Raji (cell line): ENCODE data around the gene ARL5C.

Experiments used
- POLR2A ChIP-seq: IDR thresholded peaks from 2 replicates; pipeline ENCODE4 v1.6.1; 2011; ENCODE audit warnings: low read depth, low read length, control low read depth; ENCODE audit not compliant: insufficient read depth

The ARL5C gene

DNA sequence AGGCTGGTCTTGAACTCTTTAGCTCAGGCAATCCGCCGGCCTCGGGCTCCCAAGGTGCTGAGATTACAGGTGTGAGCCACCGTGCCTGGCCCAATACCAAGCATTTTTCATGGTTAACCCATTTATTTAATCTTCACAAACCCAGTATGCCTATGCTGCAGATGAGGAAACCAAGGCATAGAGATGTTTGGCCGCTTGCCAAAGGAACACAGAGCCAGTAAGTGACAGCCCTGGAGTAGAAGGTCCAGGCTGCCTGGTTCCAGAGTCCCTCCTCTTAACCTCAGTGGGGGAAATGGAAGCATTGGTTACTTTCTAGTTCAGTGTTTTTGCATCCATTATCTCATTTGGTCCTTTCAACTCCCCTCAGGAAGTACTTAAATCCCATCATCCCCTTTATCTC, 15.3 kb upstream of the ARL5C start:
- no peak for TF ChIP-seq POLR2A

DNA sequence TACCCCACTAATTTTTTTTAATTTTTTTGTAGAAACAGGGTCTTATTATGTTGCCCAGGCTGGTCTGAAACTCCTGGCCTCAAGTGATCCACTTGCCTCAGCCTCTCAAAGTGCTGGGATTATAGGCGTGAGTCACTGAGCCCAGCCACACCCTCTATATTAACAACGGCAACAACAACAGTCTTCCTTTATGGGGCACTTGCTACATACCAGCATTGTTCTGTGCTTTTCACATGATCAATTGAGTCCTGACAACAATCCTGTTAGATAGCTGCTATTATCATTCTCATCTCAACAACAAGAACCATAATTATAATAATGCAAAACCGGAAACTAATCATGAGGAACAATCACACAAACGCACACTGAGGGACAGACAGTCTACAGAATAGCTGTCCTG, 12.6 kb upstream of the ARL5C start:
- TF ChIP-seq POLR2A: no peak

- TF ChIP-seq POLR2A: no peak
Measured at GRCh38 chr17:39177256-39177655, 11.3 kb upstream of the ARL5C start.

GRCh38 chr17:39175695-39176093, 9.7 kb upstream of the ARL5C start:
- TF ChIP-seq POLR2A: no peak

DNA sequence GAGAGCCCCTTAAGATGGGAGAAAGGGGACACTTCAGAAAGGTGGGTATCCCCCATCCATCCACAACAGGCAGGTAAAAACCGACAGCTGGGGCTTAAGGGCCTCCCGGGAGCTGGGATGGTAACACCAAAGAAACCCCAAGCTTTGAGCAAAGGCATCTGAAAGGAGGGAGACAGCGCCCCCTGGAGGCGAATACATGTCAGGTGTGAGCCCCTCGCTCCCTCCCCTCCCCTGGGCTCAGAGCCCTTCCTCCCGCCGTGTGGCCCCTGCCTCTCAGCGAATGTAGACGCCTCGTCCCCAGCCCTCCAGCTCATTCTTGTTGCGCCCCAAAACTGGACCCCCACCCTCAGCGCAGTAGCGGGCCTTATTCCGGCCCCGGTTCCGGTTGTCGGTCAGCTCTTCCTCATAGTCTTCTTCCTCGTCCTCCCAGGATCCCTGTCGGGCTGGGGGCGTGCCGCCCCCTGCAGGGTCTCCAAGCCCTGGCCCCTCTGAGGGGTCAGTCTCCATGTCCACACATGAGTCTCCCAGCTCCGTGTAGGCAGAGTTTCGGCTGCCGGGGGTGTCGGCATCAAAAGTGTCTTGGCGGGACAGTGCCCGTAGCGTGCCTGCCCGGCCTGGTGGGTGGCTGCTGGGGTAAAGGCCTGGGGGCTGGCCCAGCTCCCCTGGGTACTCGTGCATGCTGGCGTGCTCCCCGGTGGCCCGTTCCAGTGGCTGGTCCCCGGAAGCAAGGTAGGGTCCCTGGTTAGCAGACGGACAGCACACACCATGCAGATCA, 9.1 kb upstream of the ARL5C start:
- no peak for TF ChIP-seq POLR2A

GRCh38 chr17:39173526-39174274, 7.7 kb upstream of the ARL5C start:
- TF ChIP-seq POLR2A: no peak

DNA sequence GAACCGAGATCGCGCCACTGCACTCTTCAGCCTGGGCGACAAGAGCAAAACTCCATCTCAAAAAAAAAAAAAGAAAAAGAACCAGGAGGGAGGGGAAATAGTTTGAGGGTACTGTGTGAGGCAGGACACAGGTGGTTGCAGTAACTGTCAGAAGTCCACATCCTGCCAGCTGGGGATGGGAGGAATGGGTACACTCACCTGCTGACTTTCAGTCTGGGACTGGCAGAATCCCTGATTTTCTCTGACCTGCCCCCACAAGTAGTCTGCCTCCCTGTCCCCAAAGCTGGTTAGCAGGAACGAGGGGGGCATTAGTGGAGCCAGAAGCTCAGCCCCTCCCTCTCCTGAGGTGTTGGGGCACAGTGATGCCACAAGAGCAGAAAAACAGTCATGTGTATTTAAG, 7.1 kb upstream of the ARL5C start:
- TF ChIP-seq POLR2A: no peak

GRCh38 chr17:39171933-39172332, 6.0 kb upstream of the ARL5C start:
- TF ChIP-seq POLR2A: no peak

- no peak for TF ChIP-seq POLR2A
Measured at GRCh38 chr17:39170558-39170957, 4.6 kb upstream of the ARL5C start.

DNA sequence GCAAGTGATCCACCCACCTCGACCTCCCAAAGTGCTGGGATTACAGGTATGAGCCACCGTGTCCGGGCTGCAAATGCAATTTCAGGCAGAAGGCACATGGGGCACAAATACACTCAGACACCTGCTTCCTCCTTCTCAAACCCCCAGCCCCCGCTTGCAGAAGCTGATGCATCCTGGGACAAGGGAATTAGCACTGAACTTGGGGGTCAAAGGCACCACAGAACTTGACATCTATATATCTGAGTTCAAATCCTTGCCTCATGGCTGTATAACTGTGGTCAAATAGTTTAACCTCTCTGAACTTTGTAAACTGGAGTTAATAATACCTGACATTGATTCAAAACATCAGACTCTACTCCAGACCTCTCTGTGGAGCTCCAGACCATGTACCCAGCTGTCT, 4.1 kb upstream of the ARL5C start:
- TF ChIP-seq POLR2A: no peak

- no peak for TF ChIP-seq POLR2A
Measured at GRCh38 chr17:39169518-39169917, 3.6 kb upstream of the ARL5C start.

- no peak for TF ChIP-seq POLR2A
Measured at GRCh38 chr17:39169101-39169500, 3.1 kb upstream of the ARL5C start.

DNA sequence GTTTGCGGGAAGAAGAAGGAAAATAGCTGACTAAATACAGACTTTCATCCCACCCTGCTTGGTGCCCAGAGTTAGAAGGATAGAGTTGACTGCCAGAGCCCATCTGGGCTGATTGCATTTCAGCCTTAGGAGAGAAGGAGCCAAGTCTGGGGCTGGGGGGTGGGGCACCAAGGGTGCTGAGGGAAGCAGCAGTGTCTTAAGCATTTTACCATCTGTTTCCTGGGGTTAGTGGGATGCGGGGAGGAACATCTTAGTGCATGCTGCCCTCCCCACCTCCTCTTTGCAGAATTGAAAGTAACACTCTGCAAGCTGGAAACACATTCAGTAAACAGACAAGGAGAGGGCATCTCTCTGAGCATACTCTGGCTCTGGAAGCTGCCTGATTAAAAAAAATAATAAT, 1.5 kb upstream of the ARL5C start:
- TF ChIP-seq POLR2A: no peak

DNA sequence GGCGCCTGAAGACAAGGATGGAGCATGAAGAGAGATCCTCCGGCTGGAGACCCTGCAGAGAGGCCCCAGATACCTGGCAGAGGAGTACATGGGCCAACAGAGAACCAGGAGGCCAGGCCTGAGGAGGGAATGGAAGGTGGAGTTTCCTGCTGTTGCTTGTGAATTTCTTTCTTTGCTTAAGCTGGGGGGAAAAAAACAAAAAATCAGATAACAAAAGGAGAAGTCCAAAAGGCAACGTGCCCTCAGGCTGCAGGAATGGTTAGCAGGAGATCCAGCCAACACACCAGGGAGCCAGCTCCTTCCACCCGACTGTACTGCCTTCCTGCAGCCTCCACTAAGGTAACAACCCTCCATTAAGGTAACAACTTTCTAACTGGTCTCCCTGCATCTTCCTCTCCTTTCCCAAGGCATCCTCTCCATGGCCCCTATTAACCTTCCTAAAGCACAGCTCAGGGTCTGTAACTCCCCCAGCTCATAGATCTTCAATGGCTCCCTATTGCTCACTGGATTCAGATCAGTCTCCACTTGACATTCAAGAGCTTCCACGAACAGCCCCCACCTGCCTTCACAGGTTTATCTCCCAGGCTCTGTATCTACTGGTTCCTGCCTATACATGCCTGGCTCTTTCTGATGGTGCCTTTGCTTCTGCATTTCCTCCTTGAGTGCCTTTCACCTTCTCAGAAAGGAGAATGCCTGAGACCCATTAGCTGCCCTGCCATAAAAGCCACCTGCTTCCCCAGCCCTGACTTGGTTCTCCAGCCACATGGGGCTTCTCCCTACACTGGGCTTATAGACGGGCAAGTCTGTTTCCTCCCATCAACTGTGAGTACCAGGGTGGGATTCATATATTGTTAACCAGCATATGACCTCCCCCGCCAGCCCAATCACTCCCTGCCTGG, 725 bp upstream of the ARL5C start:
- TF ChIP-seq POLR2A: no peak

- no peak for TF ChIP-seq POLR2A
Measured at GRCh38 chr17:39165178-39165840, 652 bp downstream of the ARL5C start.

GRCh38 chr17:39164675-39165143, 1.3 kb downstream of the ARL5C start:
- peak; percentile 42; the same call in 1 of the 2 replicates for TF ChIP-seq POLR2A

DNA sequence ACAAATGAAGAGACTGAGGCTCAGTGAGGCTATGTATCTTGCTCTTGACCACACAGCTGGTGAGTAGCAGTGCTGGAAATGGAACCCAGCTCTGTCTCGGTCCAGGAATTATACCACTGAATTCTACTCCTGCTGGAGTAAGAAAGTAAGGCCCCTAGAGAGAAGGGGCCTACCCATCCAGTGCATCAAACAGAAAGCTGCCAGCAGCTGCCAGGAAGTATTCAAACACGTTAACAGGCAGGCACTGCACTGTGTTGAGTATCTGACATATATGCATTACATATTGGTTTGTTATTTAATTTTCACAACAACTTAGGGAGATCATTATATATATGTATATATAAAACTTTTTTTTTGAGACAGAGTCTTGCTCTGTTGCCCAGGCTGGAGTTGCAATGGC, 4.0 kb downstream of the ARL5C start:
- no peak for TF ChIP-seq POLR2A
